ENCODE data around the gene SPPL3. TPM values are rescaled to one million over a fixed set of nuclear protein-coding genes. Genes with fewer than 3 reads are reported as not detected.

The SPPL3 gene
- total RNA-seq, 1 donor from 2014 or later = 25.8 TPM

DNA sequence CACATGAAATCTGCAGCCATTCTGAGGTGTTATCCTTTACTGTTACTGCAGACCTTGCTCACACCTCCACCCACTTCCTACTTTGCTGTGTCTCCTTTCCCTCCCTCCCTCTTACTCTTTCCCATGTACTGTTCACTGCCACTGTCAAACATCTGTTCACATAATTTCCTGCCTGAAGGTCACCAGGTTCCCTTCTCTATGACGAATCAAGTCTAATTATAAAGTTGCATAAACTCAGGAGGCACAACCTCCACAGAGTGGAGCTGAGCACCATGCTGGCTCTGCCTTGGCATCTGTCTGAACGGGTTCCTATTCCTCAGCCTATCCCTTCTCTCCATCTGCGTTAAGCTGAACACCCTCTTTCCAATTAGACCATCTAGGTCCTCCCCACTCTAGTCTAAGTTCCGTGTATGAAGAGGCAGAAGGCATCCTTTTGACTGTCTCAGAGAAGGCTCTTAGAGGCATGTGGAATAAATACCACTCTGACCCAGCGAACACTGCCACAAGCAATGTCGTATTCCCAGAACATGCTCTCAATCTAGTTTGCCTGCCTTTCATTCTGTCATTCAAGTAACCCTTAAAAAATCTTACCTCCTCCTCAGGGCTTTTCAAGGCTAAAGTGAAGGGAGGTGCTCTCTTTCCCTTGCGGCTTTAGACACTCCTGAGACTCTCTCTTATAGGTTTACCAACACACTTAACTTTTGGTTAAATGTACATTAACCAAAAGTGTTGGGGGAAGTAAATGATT lies 129.8 kb downstream of the SPPL3 start:
- Histone ChIP-seq H3F3A (ENCODE audit: low read depth) (peaks cover 19% of the 10 kb centered on the region), H4K20me1 (ENCODE audit: low read depth) (peaks cover 43% of the 10 kb centered on the region), H3K4me3 (no peak overlapping the region), H3K4me2 (no peak overlapping the region), H3K79me2 (ENCODE audit: low read depth) (no peaks in the 10 kb centered on the region), H3K27ac (no peak overlapping the region), H3K36me3 (no peaks in the 10 kb centered on the region), H3K9ac (no peak overlapping the region), H3K9me3 (ENCODE audit: low read depth) (no peaks in the 10 kb centered on the region), H2AFZ (replicated peaks) (no peak overlapping the region), H3K4me1 (peaks cover 21% of the 10 kb centered on the region), H3K27me3 (no peaks in the 10 kb centered on the region)
- TF ChIP-seq EZH2 (IDR thresholded peaks at IDR 0.05) = no peak
- DNase-seq (ENCODE audit: low spot score) = no peak
- Mint-ChIP-seq H3K9me3 (no peaks in the 10 kb centered on the region), H3K27ac (no peak overlapping the region), H3K27me3 (ENCODE audit: insufficient read depth, low read depth) (no peaks in the 10 kb centered on the region), H3K4me1 (peaks cover 47% of the 10 kb centered on the region), H3K36me3 (peaks cover 19% of the 10 kb centered on the region), H3K4me3 (no peak overlapping the region)

DNA sequence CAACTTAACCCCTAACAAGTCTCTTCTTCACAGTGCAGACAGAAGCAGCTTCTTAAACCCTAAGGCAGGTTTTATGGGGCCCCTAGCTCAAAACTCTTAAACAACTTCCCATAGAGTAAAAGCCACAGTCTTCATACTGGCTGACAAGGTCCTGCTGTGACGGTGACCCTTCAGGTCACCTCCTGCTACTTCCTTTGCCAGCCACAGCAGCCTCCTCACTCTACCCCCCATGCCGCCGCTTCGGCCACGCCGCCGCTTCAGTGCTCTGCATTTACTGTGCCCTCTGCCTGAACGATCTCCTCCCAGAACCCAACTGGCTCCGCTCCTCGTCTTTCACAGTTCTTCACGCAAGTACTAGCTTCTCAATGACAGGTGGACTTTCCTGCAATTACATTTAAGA lies 133.1 kb downstream of the SPPL3 start:
- Mint-ChIP-seq H3K36me3 (peaks cover 40% of the 10 kb centered on the region), H3K4me1 (peaks cover 43% of the 10 kb centered on the region)

DNA sequence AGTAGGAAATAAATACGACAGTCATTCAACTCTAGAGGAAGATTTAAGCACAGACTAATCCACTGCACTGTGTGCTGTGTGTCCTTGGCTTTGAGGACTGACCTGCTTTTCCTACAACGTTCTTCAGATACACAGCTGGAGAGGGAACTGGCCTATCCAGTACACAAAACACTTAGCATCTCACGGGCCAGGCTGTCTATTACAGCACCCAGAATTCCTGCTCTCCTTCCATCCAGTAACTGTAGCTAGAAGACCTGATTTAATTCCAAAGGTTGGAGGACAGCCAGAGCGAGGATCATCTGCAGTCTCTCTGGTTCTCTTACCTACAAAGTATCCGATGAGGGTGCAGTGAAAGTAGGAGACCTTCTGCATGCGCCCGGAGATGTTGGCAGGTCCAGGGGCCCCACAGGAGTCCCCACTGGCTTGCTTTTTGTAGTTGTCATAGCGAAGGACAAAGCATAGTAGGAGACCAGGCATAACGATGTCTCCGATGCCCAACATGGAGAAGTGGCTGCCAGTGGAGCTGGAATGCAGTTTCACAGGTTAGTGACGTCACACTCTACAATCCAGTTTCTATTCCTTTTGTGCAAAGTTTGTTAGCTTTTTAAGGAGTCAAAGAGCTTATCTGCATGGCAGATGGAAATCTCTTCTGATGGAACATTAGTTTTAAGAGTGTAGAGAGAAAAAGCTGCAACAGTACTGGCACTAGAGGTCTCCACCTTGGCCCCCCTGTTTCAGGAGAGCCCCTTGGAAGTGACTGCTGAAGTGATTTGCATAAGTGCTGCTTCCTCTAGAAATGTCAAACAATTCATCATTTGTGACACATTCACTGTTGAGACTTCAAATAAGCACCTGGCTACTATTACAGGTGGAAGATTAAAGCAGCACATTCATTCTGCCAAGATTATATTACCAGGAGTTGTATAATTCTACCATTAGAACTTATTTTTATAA lies 136.8 kb downstream of the SPPL3 start:
- Histone ChIP-seq H3K27me3 (no peaks in the 10 kb centered on the region), H3F3A (ENCODE audit: low read depth) (peaks cover 19% of the 10 kb centered on the region), H3K36me3 (no peaks in the 10 kb centered on the region), H2AFZ (replicated peaks) (no peak overlapping the region), H4K20me1 (ENCODE audit: low read depth) (peaks cover 28% of the 10 kb centered on the region), H3K27ac (no peak overlapping the region), H3K4me2 (no peak overlapping the region), H3K4me3 (no peak overlapping the region), H3K9ac (no peak overlapping the region), H3K79me2 (ENCODE audit: low read depth) (no peaks in the 10 kb centered on the region), H3K9me3 (ENCODE audit: low read depth) (no peaks in the 10 kb centered on the region), H3K4me1 (peaks cover 21% of the 10 kb centered on the region)
- Mint-ChIP-seq H3K36me3 (peaks cover 42% of the 10 kb centered on the region), H3K9me3 (no peaks in the 10 kb centered on the region), H3K27me3 (ENCODE audit: insufficient read depth, low read depth) (peaks cover 2% of the 10 kb centered on the region), H3K27ac (no peak overlapping the region), H3K4me3 (no peak overlapping the region), H3K4me1 (peaks cover 30% of the 10 kb centered on the region)
- no peak for DNase-seq (ENCODE audit: low spot score)
- TF ChIP-seq EZH2 (IDR thresholded peaks at IDR 0.05) = no peak

More for the DNA sequence above, 133.1 kb downstream of the SPPL3 start:
- TF ChIP-seq EZH2 (IDR thresholded peaks at IDR 0.05) (no peak), EZH2phosphoT487 (IDR thresholded peaks at IDR 0.05) (no peak)
- TF ChIP-seq, protein P1, sequence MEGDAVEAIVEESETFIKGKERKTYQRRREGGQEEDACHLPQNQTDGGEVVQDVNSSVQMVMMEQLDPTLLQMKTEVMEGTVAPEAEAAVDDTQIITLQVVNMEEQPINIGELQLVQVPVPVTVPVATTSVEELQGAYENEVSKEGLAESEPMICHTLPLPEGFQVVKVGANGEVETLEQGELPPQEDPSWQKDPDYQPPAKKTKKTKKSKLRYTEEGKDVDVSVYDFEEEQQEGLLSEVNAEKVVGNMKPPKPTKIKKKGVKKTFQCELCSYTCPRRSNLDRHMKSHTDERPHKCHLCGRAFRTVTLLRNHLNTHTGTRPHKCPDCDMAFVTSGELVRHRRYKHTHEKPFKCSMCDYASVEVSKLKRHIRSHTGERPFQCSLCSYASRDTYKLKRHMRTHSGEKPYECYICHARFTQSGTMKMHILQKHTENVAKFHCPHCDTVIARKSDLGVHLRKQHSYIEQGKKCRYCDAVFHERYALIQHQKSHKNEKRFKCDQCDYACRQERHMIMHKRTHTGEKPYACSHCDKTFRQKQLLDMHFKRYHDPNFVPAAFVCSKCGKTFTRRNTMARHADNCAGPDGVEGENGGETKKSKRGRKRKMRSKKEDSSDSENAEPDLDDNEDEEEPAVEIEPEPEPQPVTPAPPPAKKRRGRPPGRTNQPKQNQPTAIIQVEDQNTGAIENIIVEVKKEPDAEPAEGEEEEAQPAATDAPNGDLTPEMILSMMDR (IDR thresholded peaks at IDR 0.05) = no peak
- Histone ChIP-seq H3K4me3 (peak overlapping the region; percentile 1), H3K27ac (peak overlapping the region; percentile 48), H3K9me3 (ENCODE audit: low read depth) (no peaks in the 10 kb centered on the region), H3K27me3 (no peaks in the 10 kb centered on the region), H3F3A (ENCODE audit: low read depth) (peaks cover 19% of the 10 kb centered on the region), H2AFZ (replicated peaks) (no peak overlapping the region), H3K4me1 (peaks cover 21% of the 10 kb centered on the region), H3K79me2 (ENCODE audit: low read depth) (no peaks in the 10 kb centered on the region), H3K36me3 (no peaks in the 10 kb centered on the region), H3K4me2 (peak overlapping the region; percentile 42), H3K9ac (no peak overlapping the region), H4K20me1 (ENCODE audit: low read depth) (peaks cover 43% of the 10 kb centered on the region)
- Mint-ChIP-seq H3K4me3 (peak overlapping the region; percentile 52), H3K27ac (no peak overlapping the region), H3K27me3 (ENCODE audit: insufficient read depth, low read depth) (peaks cover 2% of the 10 kb centered on the region), H3K9me3 (no peaks in the 10 kb centered on the region)
- DNase-seq (ENCODE audit: low spot score) = peak; percentile 79

DNA sequence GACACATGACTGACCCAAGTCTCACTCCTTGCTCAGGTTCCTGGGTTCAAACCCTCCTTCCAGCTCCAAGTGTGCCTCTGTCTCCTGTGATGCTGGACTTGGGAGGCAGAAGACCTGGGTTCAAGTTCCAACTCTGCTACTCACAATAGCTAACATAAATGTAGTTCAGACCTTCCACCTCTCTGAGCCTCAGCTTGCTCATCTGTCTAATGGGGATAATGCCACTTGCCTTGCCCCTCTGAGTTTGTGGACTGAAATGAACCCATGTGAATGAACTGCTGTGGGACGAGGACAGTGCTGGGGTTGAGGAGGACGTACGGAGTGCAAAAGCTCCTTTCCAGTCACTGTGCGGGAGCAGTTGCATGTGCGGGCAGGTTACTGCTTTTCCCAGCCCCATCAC lies 137.6 kb downstream of the SPPL3 start:
- no peak overlapping the region for H3K27ac ChIP-seq
- no peak overlapping the region for H3K9ac ChIP-seq
- H3K27ac Mint-ChIP-seq = no peak overlapping the region

More for the DNA sequence above, 137.6 kb downstream of the SPPL3 start:
- Mint-ChIP-seq H3K4me3 (no peak overlapping the region), H3K36me3 (peaks cover 42% of the 10 kb centered on the region), H3K4me1 (peaks cover 29% of the 10 kb centered on the region), H3K9me3 (no peaks in the 10 kb centered on the region), H3K27me3 (ENCODE audit: insufficient read depth, low read depth) (peaks cover 2% of the 10 kb centered on the region)
- Histone ChIP-seq H3K4me2 (no peak overlapping the region), H3K36me3 (no peaks in the 10 kb centered on the region), H2AFZ (replicated peaks) (no peak overlapping the region), H3K27me3 (no peaks in the 10 kb centered on the region), H4K20me1 (ENCODE audit: low read depth) (peaks cover 20% of the 10 kb centered on the region), H3K9me3 (ENCODE audit: low read depth) (no peaks in the 10 kb centered on the region), H3K4me1 (peaks cover 17% of the 10 kb centered on the region), H3F3A (ENCODE audit: low read depth) (peaks cover 14% of the 10 kb centered on the region), H3K4me3 (no peak overlapping the region), H3K79me2 (ENCODE audit: low read depth) (no peaks in the 10 kb centered on the region)
- no peak for DNase-seq (ENCODE audit: low spot score)
- no peak for TF ChIP-seq EZH2phosphoT487 (IDR thresholded peaks at IDR 0.05)
- TF ChIP-seq EZH2 (IDR thresholded peaks at IDR 0.05) = no peak
- TF ChIP-seq, protein P1 (IDR thresholded peaks at IDR 0.05) = no peak
